ENCODE measurements around the gene MAP2K3. TPM values are rescaled to one million over a fixed set of nuclear protein-coding genes. Genes with fewer than 3 reads are reported as not detected.
"Not testable (repeated sequence)": the region's sequence is repeated elsewhere in the genome, so short reads cannot be mapped to it uniquely, and the experiment has no call there.

MAP2K3 gene
- total RNA-seq, 4 donors from 2014 or later: 15.7 to 170 (median 63.8) TPM

GRCh38 chr17:21318439-21318838 lies 33.9 kb downstream of the MAP2K3 start:
- H3K4me3 ChIP-seq: no peak overlapping the region
- H3K4me1 ChIP-seq: peaks cover 0 to 5% of the 10 kb centered on the region in 2 donors
- no peak for ATAC-seq
- no peak for TF ChIP-seq POLR2A (IDR thresholded peaks at IDR 0.05)
- TF ChIP-seq CTCF (IDR thresholded peaks at IDR 0.05 in 4 of 5, conservative IDR thresholded peaks at IDR 0.05 in 1 of 5): no peak
- H3K9me3 ChIP-seq: no peaks in the 10 kb centered on the region
- no peak overlapping the region for H3K27ac ChIP-seq
- no peaks in the 10 kb centered on the region for H3K27me3 ChIP-seq
- peaks cover 0 to 9% of the 10 kb centered on the region in 2 donors for H3K36me3 ChIP-seq
- intact Hi-C loops (cut with DNase I; ENCODE audit: low total_unique reads) (no loop called here), in situ Hi-C loops (cut with MboI; ENCODE audit: low sequenced_read_pairs in 4 of 4) (loop anchor here in 3 of 4 donors (10.0 to 25.0 kb wide), 4 partner anchors 126 to 196 kb away; no protein-coding TSS in a partner anchor)
- DNase-seq: no peak

- H3K27ac ChIP-seq; intact Hi-C loops (cut with DNase I; ENCODE audit: low total_unique reads): not testable (repeated sequence)
- in situ Hi-C loops (cut with MboI; ENCODE audit: low sequenced_read_pairs in 4 of 4): loop anchor here in 3 of 4 donors (10.0 to 25.0 kb wide), 4 partner anchors 126 to 196 kb away; no protein-coding TSS in a partner anchor
Observed at GRCh38 chr17:21318856-21319255, 34.3 kb downstream of the MAP2K3 start.

GRCh38 chr17:21319256-21319655 lies 34.7 kb downstream of the MAP2K3 start:
- ATAC-seq; H3K4me3 ChIP-seq; H3K36me3 ChIP-seq; H3K27ac ChIP-seq; intact Hi-C loops (cut with DNase I; ENCODE audit: low total_unique reads); H3K4me1 ChIP-seq; H3K27me3 ChIP-seq; DNase-seq; H3K9me3 ChIP-seq: not testable (repeated sequence)
- in situ Hi-C loops (cut with MboI; ENCODE audit: low sequenced_read_pairs in 4 of 4): loop anchor here in 3 of 4 donors (10.0 to 25.0 kb wide), 4 partner anchors 126 to 196 kb away; no protein-coding TSS in a partner anchor

More at GRCh38 chr17:21318856-21319255, 34.3 kb downstream of the MAP2K3 start:
- not testable (repeated sequence) for ATAC-seq, DNase-seq, H3K27me3 ChIP-seq, H3K4me1 ChIP-seq, H3K4me3 ChIP-seq, H3K9me3 ChIP-seq, H3K36me3 ChIP-seq

GRCh38 chr17:21319686-21320375 lies 35.3 kb downstream of the MAP2K3 start:
- H3K27me3 ChIP-seq; DNase-seq; H3K9me3 ChIP-seq; ATAC-seq; H3K36me3 ChIP-seq; H3K4me1 ChIP-seq; intact Hi-C loops (cut with DNase I; ENCODE audit: low total_unique reads); H3K4me3 ChIP-seq; H3K27ac ChIP-seq: not testable (repeated sequence)
- in situ Hi-C loops (cut with MboI; ENCODE audit: low sequenced_read_pairs in 4 of 4): loop anchor here in 3 of 4 donors (10.0 to 25.0 kb wide), 4 partner anchors 125 to 195 kb away; no protein-coding TSS in a partner anchor

GRCh38 chr17:21320430-21320829 lies 35.9 kb downstream of the MAP2K3 start:
- H3K36me3 ChIP-seq; H3K4me3 ChIP-seq; H3K27me3 ChIP-seq; DNase-seq; H3K27ac ChIP-seq; ATAC-seq; H3K9me3 ChIP-seq; H3K4me1 ChIP-seq; intact Hi-C loops (cut with DNase I; ENCODE audit: low total_unique reads): not testable (repeated sequence)
- in situ Hi-C loops (cut with MboI; ENCODE audit: low sequenced_read_pairs in 4 of 4): loop anchor here in 1 of 4 donors (25.0 kb wide), 1 partner anchor 192 kb away; no protein-coding TSS in a partner anchor

- H3K4me3 ChIP-seq; H3K36me3 ChIP-seq; H3K27me3 ChIP-seq; H3K27ac ChIP-seq; H3K9me3 ChIP-seq; ATAC-seq; DNase-seq; intact Hi-C loops (cut with DNase I; ENCODE audit: low total_unique reads); H3K4me1 ChIP-seq: not testable (repeated sequence)
- in situ Hi-C loops (cut with MboI; ENCODE audit: low sequenced_read_pairs in 4 of 4): loop anchor here in 1 of 4 donors (25.0 kb wide), 1 partner anchor 191 kb away; no protein-coding TSS in a partner anchor
Observed at GRCh38 chr17:21321061-21321460, 36.5 kb downstream of the MAP2K3 start.

- not testable (repeated sequence) for H3K27ac ChIP-seq, H3K4me1 ChIP-seq, H3K4me3 ChIP-seq, H3K27me3 ChIP-seq, ATAC-seq, H3K36me3 ChIP-seq, H3K9me3 ChIP-seq, DNase-seq
- in situ Hi-C loops (cut with MboI; ENCODE audit: low sequenced_read_pairs in 4 of 4) (loop anchor here in 1 of 4 donors (25.0 kb wide), 1 partner anchor 191 kb away; no protein-coding TSS in a partner anchor), intact Hi-C loops (cut with DNase I; ENCODE audit: low total_unique reads) (loop anchor here (2.0 kb wide), 1 partner anchor 191 kb away; no protein-coding TSS in a partner anchor)
Observed at GRCh38 chr17:21321744-21322191, 37.3 kb downstream of the MAP2K3 start.

GRCh38 chr17:21323257-21324111 lies 39.0 kb downstream of the MAP2K3 start:
- ATAC-seq: peak; percentile 42 to 44
- intact Hi-C loops (cut with DNase I; ENCODE audit: low total_unique reads) (loop anchor here (1.0 to 2.0 kb wide), 2 partner anchors 129 to 189 kb away; no protein-coding TSS in a partner anchor), in situ Hi-C loops (cut with MboI; ENCODE audit: low sequenced_read_pairs in 4 of 4) (loop anchor here in 1 of 4 donors (25.0 kb wide), 1 partner anchor 189 kb away; no protein-coding TSS in a partner anchor)

GRCh38 chr17:21324741-21325140 lies 40.2 kb downstream of the MAP2K3 start:
- H3K4me3 ChIP-seq; H3K27me3 ChIP-seq; H3K36me3 ChIP-seq; H3K9me3 ChIP-seq; ATAC-seq; intact Hi-C loops (cut with DNase I; ENCODE audit: low total_unique reads); H3K27ac ChIP-seq; DNase-seq; H3K4me1 ChIP-seq: not testable (repeated sequence)
- in situ Hi-C loops (cut with MboI; ENCODE audit: low sequenced_read_pairs in 4 of 4): loop anchor here in 1 of 4 donors (25.0 kb wide), 1 partner anchor 188 kb away; no protein-coding TSS in a partner anchor

More at GRCh38 chr17:21323257-21324111, 39.0 kb downstream of the MAP2K3 start:
- not testable (repeated sequence) for H3K36me3 ChIP-seq, H3K4me1 ChIP-seq, H3K27me3 ChIP-seq, H3K9me3 ChIP-seq
- Histone ChIP-seq H3K4me3 (peak overlapping the region; percentile 65 to 85 (median 78)), H3K27ac (peak overlapping the region in 1 of 4 donors; percentile 79)
- DNase-seq: peak in 1 of 2 donors; percentile 13

GRCh38 chr17:21327921-21328320 lies 43.4 kb downstream of the MAP2K3 start:
- H3K9me3 ChIP-seq; in situ Hi-C loops (cut with MboI; ENCODE audit: low sequenced_read_pairs in 4 of 4); ATAC-seq; H3K36me3 ChIP-seq; DNase-seq; H3K4me1 ChIP-seq; H3K4me3 ChIP-seq; H3K27ac ChIP-seq; H3K27me3 ChIP-seq; intact Hi-C loops (cut with DNase I; ENCODE audit: low total_unique reads): not testable (repeated sequence)

Measured in gastrocnemius medialis (tissue), 4 donors.